NOMO-1 treated with DMSO at 0.1 percent for 48 hours (cell line): Measurements from ENCODE around the gene CYP24A1.

Experiments used
- DNase-seq: peaks from one replicate; lab custom pipeline; 2025; ENCODE audit not compliant: unreplicated experiment; lab: John Stamatoyannopoulos, UW

CYP24A1 gene

DNA sequence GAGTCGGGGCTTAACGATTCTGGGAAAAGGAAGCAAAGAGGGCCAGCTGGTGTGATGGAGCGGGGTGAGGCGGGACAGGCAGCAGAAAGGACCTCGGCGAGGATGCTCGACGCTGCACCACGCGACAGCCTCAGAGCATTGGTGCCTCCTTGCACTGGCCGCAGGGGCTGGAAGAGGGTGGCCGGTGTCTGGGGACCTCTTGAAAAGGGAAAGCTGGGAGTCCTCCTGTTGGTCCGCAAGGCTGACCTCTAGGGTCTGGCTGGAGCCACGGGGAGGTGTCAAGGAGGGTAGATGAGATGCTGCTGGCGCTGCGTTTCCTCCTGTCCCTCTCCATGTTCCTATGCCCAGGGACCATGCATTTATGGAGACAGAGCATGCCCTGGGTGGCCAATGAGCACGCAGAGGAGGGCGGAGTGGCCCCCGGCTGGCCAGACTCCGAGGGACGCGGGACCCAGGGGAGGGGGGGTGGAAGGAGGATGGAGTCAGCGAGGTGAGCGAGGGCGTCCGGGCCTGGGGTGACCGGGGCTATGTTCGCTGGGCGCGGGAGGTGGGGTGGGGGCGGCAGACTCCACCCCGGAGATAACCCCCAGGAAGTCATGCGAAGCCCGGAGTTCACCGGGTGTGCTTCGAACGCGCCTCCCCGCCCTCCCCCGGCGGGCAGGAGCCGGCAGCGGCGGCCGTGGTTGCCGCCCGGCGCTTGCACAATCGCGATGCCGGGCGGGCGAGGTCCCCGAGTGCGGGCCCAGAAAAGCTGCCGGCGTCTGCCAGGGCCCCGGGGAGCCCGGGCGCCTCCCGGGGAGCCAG is at the start of gene CYP24A1:
TSS of gene CYP24A1 (minus strand) at position 334 of the 804 bp plus-strand sequence. CDS start 407 bp downstream, outside the sequence.
- DNase-seq = peak; percentile 18

DNA sequence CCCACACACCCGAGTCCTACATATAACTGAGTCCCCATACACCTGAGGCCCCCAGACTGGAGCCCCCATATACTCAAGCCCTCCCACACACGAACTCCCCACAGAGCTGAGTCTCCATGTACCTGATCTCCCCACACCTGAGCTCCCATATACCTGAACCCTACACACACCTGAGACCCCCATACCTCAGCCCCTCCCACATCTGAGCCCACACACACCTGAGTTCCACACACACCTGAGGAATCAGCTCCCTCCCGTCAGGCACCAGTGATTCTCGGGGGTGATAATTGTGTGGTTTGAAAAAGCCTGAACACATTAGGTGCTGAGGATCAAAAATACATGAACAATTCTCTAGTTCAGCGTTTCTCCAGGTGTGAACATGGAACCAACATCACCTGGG is 49.5 kb upstream of the CYP24A1 start:
- DNase-seq = no peak

DNA sequence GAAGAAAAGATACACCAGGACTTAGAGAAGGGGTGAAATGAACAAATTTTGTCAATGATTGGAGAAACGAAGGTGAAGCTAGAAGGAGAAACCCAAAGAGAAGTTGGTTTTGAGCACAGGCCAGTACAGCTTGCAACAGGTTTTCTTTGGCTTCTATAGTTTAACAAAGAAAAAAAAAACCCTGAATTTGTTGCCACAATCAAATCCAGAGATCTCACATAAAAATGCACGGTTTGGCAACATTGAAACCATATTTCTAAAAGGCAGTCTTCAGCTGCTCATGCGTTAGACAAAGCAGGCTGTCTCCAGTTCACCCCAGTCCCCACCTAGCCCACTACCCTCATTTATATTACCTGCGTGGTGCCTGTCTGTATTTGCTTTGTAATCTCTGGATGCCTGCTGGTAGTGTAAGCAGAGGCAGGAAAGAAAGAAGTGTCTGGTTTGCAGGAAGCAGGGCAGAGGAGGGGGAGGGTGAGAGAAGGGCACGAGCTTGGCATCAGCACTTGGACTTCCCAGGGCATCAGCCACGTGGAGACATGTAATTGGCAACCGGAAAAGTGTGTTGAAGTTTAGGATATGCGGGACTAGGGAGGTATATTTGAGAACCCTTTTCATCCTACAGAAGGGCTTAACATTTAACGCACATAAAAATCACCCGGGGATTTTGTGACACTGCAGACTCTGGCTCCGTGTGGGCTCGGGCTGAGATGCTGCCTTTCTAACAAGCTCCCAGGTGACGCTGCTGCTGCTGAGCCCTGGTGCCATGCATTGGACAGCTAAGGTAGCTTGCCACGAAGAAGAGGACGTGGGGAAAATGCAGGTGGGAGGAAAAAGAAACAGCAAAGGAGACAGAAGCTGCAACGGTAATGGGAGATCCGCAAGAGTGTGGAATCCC is 48.5 kb upstream of the CYP24A1 start:
- DNase-seq = no peak

DNA sequence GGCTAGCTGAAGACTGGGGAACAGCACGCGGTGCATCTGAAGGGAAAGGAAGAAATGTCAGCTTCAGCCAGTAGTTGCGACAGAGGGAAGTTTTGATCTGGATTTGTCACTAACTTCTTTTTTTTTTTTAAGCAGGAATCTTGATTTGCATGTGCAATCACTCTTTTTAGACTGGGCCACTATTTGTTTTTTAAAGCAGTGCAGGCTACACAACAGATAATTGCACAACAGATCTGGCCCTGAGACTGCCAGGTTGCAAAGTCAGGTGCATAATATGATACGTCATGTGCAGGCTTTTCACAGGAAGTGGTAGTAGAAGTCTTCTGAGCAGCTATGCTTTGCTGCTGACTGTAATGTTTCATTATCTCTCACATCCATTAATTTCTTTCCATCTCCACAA is 47.6 kb upstream of the CYP24A1 start:
- no peak for DNase-seq

DNA sequence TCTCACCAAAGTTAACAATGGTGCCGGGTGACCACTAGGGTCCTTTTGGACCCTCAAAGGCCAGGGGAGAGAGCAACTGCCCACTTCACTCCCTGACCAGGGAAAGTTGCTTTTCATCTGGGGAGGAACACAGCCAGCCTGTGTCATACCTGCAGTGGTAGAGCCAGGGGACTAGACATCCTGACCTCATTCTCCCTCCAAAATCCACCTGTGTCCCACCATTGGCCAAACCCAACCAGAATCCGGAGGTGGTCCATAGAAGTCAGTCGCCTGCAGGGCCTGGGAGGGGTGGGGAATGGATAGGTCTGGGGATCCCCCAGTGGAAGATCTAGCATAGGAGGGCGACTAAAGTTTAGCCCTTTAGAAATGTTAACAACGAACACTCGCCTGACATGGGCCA is 46.9 kb upstream of the CYP24A1 start:
- DNase-seq = no peak

DNA sequence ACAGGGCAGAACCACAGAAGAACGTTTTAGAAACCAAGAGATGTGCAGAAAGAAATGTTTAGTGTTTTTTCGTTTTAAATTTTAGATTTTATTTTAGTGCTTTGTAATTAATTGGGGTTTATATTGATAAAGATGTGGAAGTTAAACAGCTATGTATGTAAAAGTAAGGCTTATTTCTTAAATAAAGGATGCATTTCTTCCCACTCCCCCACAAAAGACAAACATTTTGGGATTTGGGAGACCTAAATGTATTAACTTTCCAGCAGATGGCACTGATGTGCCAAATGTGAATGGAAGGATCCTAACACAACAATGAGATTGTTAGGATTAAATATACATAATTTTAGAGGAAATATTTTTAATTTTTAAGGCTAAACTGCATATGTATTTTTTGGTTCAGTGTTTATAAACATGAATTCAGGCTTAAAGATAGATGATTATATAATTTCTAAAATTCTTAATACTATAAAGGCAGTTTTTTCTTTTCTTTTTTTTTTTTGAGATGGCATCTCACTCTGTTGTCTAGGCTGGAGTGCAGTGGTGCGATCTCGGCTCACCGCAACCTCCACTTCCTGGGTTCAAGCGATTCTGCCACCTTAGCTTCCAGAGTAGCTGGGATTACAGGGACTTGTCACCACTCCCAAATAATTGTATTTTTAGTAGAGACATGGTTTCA is 46.1 kb upstream of the CYP24A1 start:
- peak; percentile 18 for DNase-seq

DNA sequence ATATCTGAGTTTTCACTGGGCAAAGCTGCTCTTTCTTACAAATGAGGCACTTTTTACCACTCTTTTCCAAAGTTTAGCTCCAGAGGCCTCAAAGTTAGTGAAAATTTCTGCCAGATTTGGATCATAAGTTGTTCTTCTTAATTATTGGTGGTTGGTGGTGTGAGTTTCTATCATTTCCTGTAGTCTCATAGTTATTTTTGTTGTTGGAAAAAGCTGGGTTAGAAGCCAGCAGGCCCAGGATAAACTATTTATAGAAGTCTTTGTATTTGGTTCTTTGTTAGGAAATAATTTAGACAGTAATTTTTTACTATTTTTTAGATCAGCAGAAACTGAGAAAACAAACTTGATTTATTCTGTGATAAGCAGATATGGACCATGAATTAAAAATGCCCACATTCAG is 44.7 kb upstream of the CYP24A1 start:
- DNase-seq = no peak

DNA sequence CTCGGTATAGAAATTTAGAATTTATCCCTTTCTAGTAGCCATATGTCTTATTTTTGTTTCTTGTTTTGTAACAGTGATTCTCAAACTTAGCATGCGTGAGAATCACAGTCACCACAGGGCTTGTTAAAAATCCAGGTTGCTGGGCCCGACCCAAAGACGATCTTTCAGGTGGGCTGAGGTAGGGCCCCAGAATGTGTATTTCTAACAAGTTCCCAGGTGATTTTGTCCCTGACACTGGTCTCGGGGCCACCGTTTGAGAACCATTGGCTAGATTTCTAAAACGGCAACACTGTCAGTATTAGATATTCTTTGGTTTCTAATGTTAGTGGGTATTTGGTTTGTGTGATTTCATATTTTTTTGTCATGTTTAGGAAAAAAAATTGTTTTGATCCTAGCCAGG is 44.0 kb upstream of the CYP24A1 start:
- DNase-seq = no peak

DNA sequence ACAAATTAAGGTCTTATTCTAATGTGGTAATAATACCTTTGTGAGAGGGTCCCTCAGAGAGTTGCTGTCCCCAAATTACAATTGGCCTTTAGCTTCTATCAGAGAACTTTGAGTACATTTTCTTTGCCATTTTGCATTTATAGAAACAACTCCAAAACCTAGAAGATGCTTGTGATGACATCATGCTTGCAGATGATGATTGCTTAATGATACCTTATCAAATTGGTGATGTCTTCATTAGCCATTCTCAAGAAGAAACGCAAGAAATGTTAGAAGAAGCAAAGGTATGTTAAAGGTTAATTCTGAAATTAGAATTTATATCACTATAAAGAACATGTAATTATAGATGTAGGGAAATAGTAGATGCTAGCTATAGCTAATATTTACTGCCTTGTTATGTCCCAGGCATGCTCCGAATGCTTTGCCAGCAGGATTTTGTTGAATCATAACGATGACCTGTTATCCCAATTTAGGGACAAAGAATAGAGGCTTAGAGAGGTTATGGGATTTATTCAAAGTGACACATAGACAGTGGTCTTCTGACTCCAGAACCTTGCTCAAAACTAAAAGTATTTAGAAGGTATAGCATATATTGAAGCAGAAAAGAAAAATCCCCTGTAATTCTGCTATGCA is 41.5 kb upstream of the CYP24A1 start:
- no peak for DNase-seq

DNA sequence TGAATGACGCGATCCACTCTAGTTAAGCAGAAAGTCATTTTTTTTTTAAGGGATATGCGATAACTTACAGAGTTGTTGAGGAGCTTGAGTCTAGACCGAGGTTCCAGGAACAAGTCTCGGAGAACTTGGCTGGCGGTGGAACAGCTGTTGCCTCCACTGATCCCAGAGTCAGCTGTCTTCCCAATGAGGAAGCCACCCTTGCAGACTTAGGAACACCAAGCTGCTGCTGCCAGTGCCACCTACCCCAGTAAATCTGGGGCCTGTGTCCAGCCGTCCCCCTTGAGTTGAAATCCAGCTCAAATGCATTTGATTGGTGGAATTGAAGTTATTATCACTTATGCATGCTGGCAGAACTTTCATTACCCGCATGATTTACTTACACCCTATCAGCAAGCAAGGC is 40.8 kb upstream of the CYP24A1 start:
- DNase-seq = no peak

DNA sequence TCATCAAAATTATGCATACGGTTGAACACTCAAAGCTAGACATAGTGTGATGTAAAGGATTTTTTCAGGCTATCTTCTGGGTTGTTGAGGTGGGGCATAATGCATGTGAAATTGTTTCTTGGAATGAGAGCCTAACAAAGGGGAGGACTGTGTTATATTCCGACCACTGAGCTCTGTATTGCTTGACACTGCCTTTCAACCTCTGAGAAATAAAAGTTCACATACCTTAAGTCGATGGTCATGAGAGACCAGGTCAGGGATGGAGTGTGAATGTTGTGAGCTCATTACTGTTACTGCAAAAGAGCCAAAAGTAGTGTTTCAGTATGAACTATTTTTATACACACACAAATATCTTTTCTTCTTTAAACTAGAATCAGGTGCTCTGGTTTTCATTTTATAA is 39.1 kb upstream of the CYP24A1 start:
- no peak for DNase-seq

DNA sequence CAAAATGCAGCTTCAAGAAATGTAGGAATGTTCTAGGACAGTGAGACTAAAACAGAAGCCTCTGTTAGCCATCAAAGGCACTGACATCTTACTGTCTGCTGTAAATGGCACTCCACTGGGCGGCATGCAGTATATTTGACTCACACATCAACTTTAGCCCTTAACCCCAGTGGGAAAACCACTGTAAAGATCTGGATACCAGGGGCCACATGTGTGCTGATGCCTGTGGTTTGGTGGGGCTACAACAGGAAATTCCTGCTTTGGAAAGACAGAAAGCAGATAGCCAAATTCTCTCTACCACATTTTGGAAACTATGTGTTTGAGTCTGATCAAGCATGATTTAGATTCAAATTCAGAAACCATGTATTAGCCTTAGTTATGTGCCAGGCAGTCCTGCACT is 38.4 kb upstream of the CYP24A1 start:
- no peak for DNase-seq

DNA sequence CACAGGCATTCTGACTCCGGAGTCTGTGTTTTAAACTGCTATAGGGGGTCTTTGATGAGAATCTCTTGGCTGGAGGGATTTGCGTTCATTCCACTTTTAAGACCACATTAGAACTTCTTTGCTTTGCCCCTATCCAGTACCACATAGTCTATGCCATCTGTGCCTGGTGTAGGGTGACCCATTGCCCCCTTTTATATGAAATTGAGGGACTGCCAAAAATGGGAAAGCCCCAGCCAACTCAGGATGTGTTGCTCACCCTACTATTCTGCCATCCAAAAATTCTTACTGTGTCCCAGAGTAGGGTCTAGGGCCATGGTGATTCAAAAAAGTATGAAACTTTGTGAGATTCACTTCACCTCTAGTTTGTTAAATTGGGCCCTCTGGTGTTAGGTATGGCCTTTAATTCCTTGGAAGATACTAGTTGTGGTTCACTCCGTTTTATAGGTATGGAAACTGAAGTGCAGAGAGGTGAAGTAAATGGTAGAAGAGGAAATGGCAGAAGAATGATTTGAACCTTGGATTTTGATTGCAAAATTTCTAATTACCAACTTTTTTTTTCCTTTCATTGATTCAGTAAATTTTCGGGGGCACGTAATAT is 35.5 kb upstream of the CYP24A1 start:
- DNase-seq = no peak

DNA sequence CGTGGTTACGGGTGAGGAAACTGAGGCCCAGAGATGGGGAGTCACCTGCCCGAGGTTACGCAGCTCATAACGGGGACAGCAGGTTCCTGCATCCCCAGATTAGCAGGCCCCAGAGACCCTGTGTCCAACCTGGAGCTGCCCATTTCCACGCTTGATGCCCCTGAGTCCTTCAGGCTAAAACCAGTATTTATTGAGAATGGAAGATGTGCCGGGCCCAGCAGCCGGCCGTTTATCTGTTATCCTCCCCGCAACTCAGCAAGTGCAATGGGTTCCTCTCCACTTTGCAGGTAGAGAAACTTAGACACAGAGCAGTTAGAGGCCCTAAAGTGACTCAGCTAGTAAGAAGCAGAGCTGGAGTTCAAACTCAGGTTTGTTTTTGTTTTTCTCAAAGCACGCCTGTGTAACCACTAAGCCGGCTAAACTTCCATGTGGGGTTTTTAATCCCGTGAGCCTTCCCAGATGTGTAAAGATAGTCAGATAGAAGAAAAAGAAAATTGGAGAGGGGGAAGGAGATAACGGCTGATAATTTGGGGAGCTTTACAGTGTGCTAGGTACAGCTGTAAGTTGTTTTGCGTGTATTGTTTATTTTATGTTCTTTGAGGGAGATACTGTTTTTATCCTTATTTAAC is 34.9 kb upstream of the CYP24A1 start:
- peak; percentile 27 for DNase-seq

DNA sequence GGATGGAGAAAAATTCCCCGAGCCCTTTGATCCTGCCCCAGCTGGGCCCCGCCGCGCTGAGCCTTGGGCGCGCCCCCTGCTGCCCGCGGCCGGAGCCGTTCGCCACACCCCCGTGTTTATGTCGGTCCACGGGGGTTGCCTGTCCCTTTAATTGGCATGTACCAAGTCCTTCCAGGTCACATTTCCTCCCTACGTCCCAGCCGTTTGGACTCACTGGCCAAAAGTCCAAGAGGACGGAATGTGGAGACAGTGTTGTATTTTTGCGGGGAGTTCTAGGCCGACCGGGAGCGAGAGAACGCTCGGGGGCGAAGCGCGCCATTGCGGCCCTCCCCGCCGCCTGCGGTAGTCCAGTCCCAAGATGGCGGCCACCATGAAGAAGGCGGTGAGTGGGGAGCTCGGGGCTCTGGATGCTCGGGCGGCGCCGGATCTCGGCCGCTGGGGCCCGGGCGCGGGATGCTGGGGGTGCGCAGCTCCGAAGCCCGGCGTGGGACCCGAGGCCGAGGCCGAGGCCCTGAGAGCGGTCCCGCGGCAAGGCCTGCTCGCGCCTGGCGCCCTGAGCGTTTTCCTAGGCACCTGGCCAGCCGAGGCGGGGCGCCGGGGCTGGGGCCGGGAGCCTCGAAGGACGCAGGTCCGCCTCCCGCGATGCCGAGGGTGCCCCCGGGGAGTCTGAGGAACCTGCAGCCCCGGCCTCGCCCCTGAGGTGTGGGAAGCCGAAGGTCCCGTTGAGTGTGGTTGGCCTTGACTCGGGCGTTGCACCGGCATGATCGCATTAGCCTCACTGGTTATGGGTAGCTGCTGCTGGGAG is 34.2 kb upstream of the CYP24A1 start, which contains the start of gene PFDN4:
TSS of gene PFDN4 (plus strand) at position 345 of the 805 bp plus-strand sequence. CDS start at position 359, 14 bp downstream.
- DNase-seq = peak; percentile 71

DNA sequence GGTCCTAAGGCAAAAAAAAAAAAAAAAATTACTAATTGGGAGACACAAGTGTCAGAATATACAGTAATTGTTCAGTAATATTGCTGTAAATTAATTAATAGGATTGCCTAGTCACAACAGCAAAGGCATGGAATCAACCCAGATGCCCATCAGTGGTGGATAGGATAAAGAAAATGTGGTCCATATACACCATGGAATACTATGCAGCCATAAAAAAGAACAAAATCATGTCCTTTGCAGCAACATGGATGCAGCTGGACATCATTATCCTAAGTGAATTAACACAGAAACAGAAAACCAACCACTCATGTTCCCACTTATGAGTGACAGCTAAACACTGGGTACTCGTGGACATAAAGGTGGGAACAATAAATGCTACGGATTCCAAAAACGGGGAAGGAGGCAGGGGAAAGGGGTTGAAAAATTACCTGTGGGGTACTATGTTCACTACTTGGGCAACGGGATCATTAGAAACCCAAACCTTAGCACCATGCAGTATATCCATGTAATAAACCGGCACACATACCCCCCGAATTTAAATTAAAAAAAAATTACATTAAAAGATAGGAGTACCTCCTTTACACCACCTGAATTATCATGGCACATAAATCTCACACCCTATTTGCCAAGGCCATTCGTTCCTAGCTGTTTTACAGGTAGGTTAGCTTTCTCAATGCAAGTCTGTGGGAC is 33.4 kb upstream of the CYP24A1 start:
- no peak for DNase-seq

DNA sequence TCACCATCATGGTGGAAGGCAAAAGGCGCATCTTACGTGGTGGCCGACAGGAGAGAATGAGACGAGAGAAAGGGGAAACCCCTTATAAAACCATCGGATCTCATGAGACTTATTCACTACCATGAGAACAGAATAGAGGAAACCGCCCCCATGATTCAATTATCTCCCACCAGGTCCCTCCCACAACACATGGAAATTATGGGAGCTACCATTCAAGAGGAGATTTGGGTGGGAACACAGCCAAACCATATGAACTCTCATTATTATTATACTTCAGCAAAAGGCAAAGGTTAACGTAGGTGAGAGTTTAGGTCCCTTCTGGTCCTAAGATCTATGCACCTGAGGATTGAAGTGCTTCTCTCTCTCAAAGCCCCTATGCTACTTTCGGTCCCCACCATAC is 31.7 kb upstream of the CYP24A1 start:
- DNase-seq = no peak

DNA sequence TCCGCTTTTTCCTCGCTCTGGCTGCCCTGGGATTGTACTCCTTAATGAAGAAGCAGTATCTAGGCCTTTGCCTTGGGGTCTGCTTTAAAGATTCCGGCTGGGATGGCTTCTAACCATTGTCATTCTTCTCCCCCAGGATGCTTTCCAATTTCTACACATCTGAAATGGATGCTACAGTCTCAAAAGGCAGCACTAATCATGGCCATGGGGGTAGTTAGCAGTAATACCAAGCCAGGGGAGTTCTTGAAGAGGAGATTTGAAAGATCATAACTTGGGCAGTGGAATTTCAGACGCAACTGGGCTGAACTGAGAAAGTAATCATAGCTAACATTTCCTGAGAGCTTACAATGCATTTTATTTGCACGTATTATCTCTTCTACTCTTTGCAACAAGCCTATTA is 30.7 kb upstream of the CYP24A1 start:
- no peak for DNase-seq

DNA sequence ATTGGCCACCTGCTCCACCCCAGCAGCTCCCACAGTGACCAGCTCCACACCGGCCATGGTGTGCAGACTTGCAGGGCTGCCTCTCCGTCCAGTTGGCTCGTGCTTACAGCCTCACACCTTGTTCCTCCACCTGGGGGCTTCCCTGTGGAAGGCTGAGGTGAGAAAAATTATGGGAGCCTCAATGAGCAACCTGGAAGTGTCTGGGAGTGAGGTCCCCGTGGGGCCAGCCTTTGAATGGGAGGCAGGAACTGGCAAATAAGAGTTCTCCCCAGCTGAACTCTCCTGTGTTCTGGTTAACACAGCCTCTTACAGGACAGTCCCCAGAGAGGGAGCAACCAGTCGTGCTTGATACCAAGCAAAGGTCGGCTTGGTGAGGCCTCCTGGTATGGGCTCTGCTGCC is 30.3 kb upstream of the CYP24A1 start:
- no peak for DNase-seq
